Stimulated activated CD4-positive, alpha-beta T cell treated with anti-CD3 and anti-CD28 coated beads, Interleukin-4, amount 100 ng/mL, for 1 hour (primary cell): ENCODE results near the gene CHRNE.

Experiments
- DNase-seq: peaks from one replicate; pipeline ENCODE4 v3.0.0-alpha.2; 2020

Gene CHRNE

GRCh38 chr17:4901648-4902344 is 1.1 kb downstream of the CHRNE start:
- DNase-seq, result peak; percentile 29

- DNase-seq, result no peak
Measured at GRCh38 chr17:4901108-4901647, 1.7 kb downstream of the CHRNE start.

- DNase-seq, result peak; percentile 37
Measured at GRCh38 chr17:4900231-4901107, 2.4 kb downstream of the CHRNE start.

GRCh38 chr17:4899341-4900230 is 3.3 kb downstream of the CHRNE start, which contains the start of gene C17orf107:
TSS of gene C17orf107 (plus strand) at chr17:4899536. CDS start at chr17:4899763, 227 bp downstream.
- peak; percentile 96 for DNase-seq

GRCh38 chr17:4898927-4899326 is 4.0 kb downstream of the CHRNE start:
- DNase-seq, result no peak

GRCh38 chr17:4898351-4898750 is 4.5 kb downstream of the CHRNE start:
- no peak for DNase-seq

GRCh38 chr17:4897785-4898184 is 5.1 kb downstream of the CHRNE start:
- DNase-seq, result no peak

- DNase-seq, result no peak
Measured at GRCh38 chr17:4897198-4897687, 5.7 kb downstream of the CHRNE start.

- no peak for DNase-seq
Measured at GRCh38 chr17:4896332-4897197, 6.3 kb downstream of the CHRNE start.

GRCh38 chr17:4895657-4896331 is 7.1 kb downstream of the CHRNE start:
- no peak for DNase-seq

- no peak for DNase-seq
Measured at GRCh38 chr17:4895121-4895520, 7.8 kb downstream of the CHRNE start.

- no peak for DNase-seq
Measured at GRCh38 chr17:4893721-4894560, 9.0 kb downstream of the CHRNE start.

- DNase-seq, result no peak
Measured at GRCh38 chr17:4893272-4893671, 9.6 kb downstream of the CHRNE start.

- DNase-seq, result no peak
Measured at GRCh38 chr17:4892499-4893221, 10.2 kb downstream of the CHRNE start.

GRCh38 chr17:4891411-4892410 is 11.2 kb downstream of the CHRNE start:
- DNase-seq, result no peak

GRCh38 chr17:4887581-4887980 is 15.3 kb downstream of the CHRNE start:
- no peak for DNase-seq

GRCh38 chr17:4886830-4887229 is 16.1 kb downstream of the CHRNE start:
- no peak for DNase-seq

- DNase-seq, result no peak
Measured at GRCh38 chr17:4884489-4884888, 18.4 kb downstream of the CHRNE start.
